HFFc6 (cell line): ENCODE measurements around the gene JUN. TPM values are rescaled to one million over a fixed set of nuclear protein-coding genes. Genes with fewer than 3 reads are reported as not detected.

Experiments
- DNase-seq: peaks from one replicate; pipeline ENCODE4 v3.0.0-alpha.2; 2018
- H3K27ac Mint-ChIP-seq: 2 replicates; pipeline ENCODE4 v1.8.0; 2020; ENCODE audit warnings: mild to moderate bottlenecking, mixed read lengths
- H3K27me3 Mint-ChIP-seq: 2 replicates; pipeline ENCODE4 v1.8.0; 2021; ENCODE audit warnings: mild to moderate bottlenecking, moderate library complexity, mixed read lengths; ENCODE audit not compliant: insufficient read depth
- H3K36me3 Mint-ChIP-seq: 2 replicates; pipeline ENCODE4 v1.8.0; 2021; ENCODE audit warnings: low read depth, mixed read lengths
- H3K4me1 Mint-ChIP-seq: 2 replicates; pipeline ENCODE4 v1.8.0; 2020; ENCODE audit warnings: low read depth, mixed read lengths
- H3K4me3 Mint-ChIP-seq: 2 replicates; pipeline ENCODE4 v1.8.0; 2020; ENCODE audit warnings: mild to moderate bottlenecking, moderate library complexity, mixed read lengths
- H3K9me3 Mint-ChIP-seq: 2 replicates; pipeline ENCODE4 v1.8.0; 2020; ENCODE audit warnings: mild to moderate bottlenecking, mixed read lengths
- CTCF ChIP-seq: fragments of 200-600 bp; sonication (generic); IDR thresholded peaks from 2 replicates; pipeline ENCODE4 v1.5.0; 2021; ENCODE audit warnings: antibody characterized with exemption, mild to moderate bottlenecking
- long read RNA-seq: library from polyadenylated mRNA; unstranded; transcript quantifications from one replicate; pipeline ENCODE4 v2.0.0, GENCODE V29; 2019
- total RNA-seq, 6 experiments: library from RNA; stranded (reverse); fragmentation: NEBNext Ultra II Directional; extraction: Animal tissue kit (Norgen Biotek cat#: 25700); gene quantifications; 2 replicates in 1 of 6; 3 replicates in 5 of 6; pipeline ENCODE4 v1.2.3, GENCODE V29; 2021

Gene JUN
- 10 to 100 TPM; 80.5 to 91.1 (median 82.2) TPM for total RNA-seq
- long read RNA-seq, transcript JUN-201 (1 exons, 3,540 nt) = major isoform, 95 of 95 reads
- long read RNA-seq, partial matches to known transcripts = 0 of 95 reads
- long read RNA-seq, other reads (novel, unspliced or antisense) = 0 of 95 reads

DNA sequence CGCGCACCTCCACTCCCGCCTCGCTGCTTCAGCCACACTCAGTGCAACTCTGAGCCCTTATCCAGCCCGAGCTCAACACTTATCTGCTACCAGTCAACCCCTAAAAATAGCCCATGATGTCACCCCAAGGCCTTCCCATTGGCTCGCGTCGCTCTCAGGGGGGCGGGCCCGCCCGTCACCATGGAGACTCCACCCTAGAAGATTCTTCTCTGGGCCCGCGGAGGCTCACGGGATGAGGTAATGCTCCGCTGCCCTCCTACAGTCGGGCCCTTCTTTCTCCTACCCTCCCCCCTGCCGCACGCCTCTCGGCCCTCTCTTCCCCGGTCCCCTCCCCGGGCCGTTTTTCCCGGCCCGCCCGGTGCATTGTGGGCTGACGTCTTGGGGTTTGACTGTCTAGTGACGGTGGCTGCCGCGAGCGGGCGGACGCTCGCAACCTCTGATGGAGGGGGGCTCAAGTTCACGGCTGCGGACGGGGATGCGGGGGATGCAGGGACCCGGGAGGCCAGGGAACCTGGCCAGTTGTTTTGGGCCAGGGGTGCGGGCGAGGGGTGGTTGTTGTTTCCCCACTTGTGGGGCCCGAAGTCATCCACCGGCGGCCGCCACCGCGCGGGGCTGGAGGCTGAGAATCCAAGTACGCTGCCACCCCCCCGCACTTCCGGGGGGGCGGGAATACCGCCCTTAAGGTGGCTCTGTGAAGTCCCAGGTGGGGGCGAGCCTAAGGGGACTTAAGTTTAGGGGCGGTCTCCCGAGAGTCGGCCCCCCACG, at the start of gene JUN:
Gene JUN (minus strand): TSS at position 55 of the 765 bp plus-strand sequence. CDS start 977 bp downstream, outside the sequence.
- TF ChIP-seq CTCF = no peak
- peaks cover 46% of the 10 kb centered on the region for H3K36me3 Mint-ChIP-seq
- H3K27ac Mint-ChIP-seq = peak within 1 kb of the TSS; percentile 100
- peaks cover 39% of the 10 kb centered on the region for H3K4me1 Mint-ChIP-seq
- peaks cover 30% of the 10 kb centered on the region for H3K27me3 Mint-ChIP-seq
- peak within 1 kb of the TSS; percentile 97 for H3K4me3 Mint-ChIP-seq
- DNase-seq = peak; percentile 100
- H3K9me3 Mint-ChIP-seq = peaks cover 26% of the 10 kb centered on the region

DNA sequence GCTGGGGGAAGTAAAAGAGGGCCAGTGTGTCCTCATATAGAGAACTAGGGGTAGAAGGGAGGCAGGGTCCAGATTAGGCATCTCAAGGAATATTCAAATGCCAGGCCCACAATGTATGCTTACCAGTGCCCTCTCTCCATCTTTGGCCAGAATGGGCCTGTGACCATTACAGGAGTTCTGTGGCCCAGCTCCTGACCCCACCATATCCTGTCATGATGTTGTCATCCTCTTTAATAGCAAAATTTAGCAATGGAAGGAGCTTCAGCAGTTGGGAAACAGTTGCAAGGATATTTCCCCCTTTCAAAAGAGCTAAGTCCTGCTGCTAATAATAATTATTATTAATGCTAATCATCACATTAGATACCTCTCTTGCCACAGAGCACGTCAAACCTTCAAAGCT, 49.3 kb upstream of the JUN start:
- Mint-ChIP-seq H3K27ac (peak overlapping the region; percentile 7; the same call in 1 of the 2 replicates), H3K27me3 (no peaks in the 10 kb centered on the region), H3K9me3 (peaks cover 6% of the 10 kb centered on the region), H3K4me3 (no peak overlapping the region), H3K36me3 (peaks cover 11% of the 10 kb centered on the region), H3K4me1 (peaks cover 56% of the 10 kb centered on the region)
- no peak for TF ChIP-seq CTCF
- DNase-seq = no peak

GRCh38 chr1:58830291-58830690, 46.4 kb upstream of the JUN start:
- no peak for TF ChIP-seq CTCF
- Mint-ChIP-seq H3K27me3 (no peaks in the 10 kb centered on the region), H3K27ac (no peak overlapping the region), H3K4me1 (peaks cover 43% of the 10 kb centered on the region), H3K4me3 (no peak overlapping the region), H3K9me3 (peaks cover 28% of the 10 kb centered on the region), H3K36me3 (peaks cover 28% of the 10 kb centered on the region)
- DNase-seq = no peak

- Mint-ChIP-seq H3K4me3 (no peak overlapping the region), H3K9me3 (peaks cover 28% of the 10 kb centered on the region), H3K27me3 (no peaks in the 10 kb centered on the region), H3K4me1 (peaks cover 48% of the 10 kb centered on the region), H3K27ac (peak overlapping the region; percentile 71), H3K36me3 (peaks cover 28% of the 10 kb centered on the region)
- no peak for TF ChIP-seq CTCF
- DNase-seq = peak; percentile 69
Observed at GRCh38 chr1:58829866-58830265, 46.0 kb upstream of the JUN start.

GRCh38 chr1:58827298-58827697, 43.5 kb upstream of the JUN start:
- Mint-ChIP-seq H3K27ac (no peak overlapping the region), H3K4me1 (peaks cover 58% of the 10 kb centered on the region), H3K4me3 (no peak overlapping the region), H3K27me3 (no peaks in the 10 kb centered on the region; the same call in 1 of the 2 replicates), H3K36me3 (peaks cover 28% of the 10 kb centered on the region), H3K9me3 (peaks cover 28% of the 10 kb centered on the region)
- DNase-seq = no peak
- TF ChIP-seq CTCF = no peak
